Measurements from ENCODE around the gene ARMH3.

Gene ARMH3

GRCh38 chr10:101851411-101852116 is 204.4 kb downstream of the ARMH3 start:
- DNase-seq: no peak

GRCh38 chr10:101850749-101851148 is 205.2 kb downstream of the ARMH3 start:
- no peak for DNase-seq

- DNase-seq: peak; percentile 70 to 84 (median 81)
Measured at GRCh38 chr10:101848894-101849351, 207.1 kb downstream of the ARMH3 start.

- DNase-seq: peak; percentile 71 to 85 (median 82)
Measured at GRCh38 chr10:101848408-101848807, 207.6 kb downstream of the ARMH3 start.

- no peak for DNase-seq
Measured at GRCh38 chr10:101845893-101846292, 210.1 kb downstream of the ARMH3 start.

GRCh38 chr10:101843032-101844021 is 212.6 kb downstream of the ARMH3 start, which contains the start of gene KCNIP2:
KCNIP2 (minus strand) TSS chr10:101843800; CDS start chr10:101843568, 232 bp downstream.
- DNase-seq: peak; percentile 44 to 74 (median 52)

- no peak for DNase-seq
Measured at GRCh38 chr10:101841826-101842225, 214.1 kb downstream of the ARMH3 start.

- peak; percentile 86 to 91 (median 90) for DNase-seq
Measured at GRCh38 chr10:101840741-101841453, 215.1 kb downstream of the ARMH3 start.

- DNase-seq: peak; percentile 18 to 44 (median 37)
Measured at GRCh38 chr10:101840102-101840684, 215.8 kb downstream of the ARMH3 start.

GRCh38 chr10:101839416-101840063 is 216.4 kb downstream of the ARMH3 start:
- peak; percentile 48 to 85 (median 68) for DNase-seq

- DNase-seq: no peak
Measured at GRCh38 chr10:101839002-101839401, 217.0 kb downstream of the ARMH3 start.

- no peak for DNase-seq
Measured at GRCh38 chr10:101838416-101838970, 217.5 kb downstream of the ARMH3 start.

GRCh38 chr10:101837748-101838147 is 218.2 kb downstream of the ARMH3 start:
- DNase-seq: no peak

- DNase-seq: no peak
Measured at GRCh38 chr10:101835362-101835761, 220.6 kb downstream of the ARMH3 start.

GRCh38 chr10:101834341-101834740 is 221.6 kb downstream of the ARMH3 start:
- DNase-seq: peak; percentile 80 to 89 (median 88)

GRCh38 chr10:101833466-101833865 is 222.5 kb downstream of the ARMH3 start:
- no peak for DNase-seq

GRCh38 chr10:101832325-101832771 is 223.6 kb downstream of the ARMH3 start:
- DNase-seq: no peak

GRCh38 chr10:101831169-101831811 is 224.7 kb downstream of the ARMH3 start:
- no peak for DNase-seq

- DNase-seq: peak; percentile 83 to 91 (median 91)
Measured at GRCh38 chr10:101830322-101831168, 225.4 kb downstream of the ARMH3 start.
